ENCODE data around the gene CCDC186.
A peak's percentile ranks its signal among the peaks of the same experiment; 100 is the strongest.

The CCDC186 gene

GRCh38 chr10:114110174-114110972 is 63.6 kb downstream of the CCDC186 start:
- peak; percentile 21 for TF ChIP-seq CTCF (IDR thresholded peaks at IDR 0.05; ENCODE audit: low read depth, low read length)
- no peak overlapping the region for H3K4me3 ChIP-seq (ENCODE audit: low read depth, low read length)
- DNase-seq (ENCODE audit: low read depth, low spot score), result no peak
- in situ Hi-C loops (cut with HindIII; ENCODE audit: low sequenced_read_pairs), result no loop called here

GRCh38 chr10:114103284-114103683 is 70.7 kb downstream of the CCDC186 start:
- TF ChIP-seq CTCF (IDR thresholded peaks at IDR 0.05; ENCODE audit: low read depth, low read length), result peak; percentile 46
- H3K4me3 ChIP-seq (ENCODE audit: low read depth, low read length), result no peak overlapping the region
- in situ Hi-C loops (cut with HindIII; ENCODE audit: low sequenced_read_pairs), result no loop called here
- DNase-seq (ENCODE audit: low read depth, low spot score), result peak; percentile 68

- DNase-seq (ENCODE audit: low read depth, low spot score), result no peak
- TF ChIP-seq CTCF (IDR thresholded peaks at IDR 0.05; ENCODE audit: low read depth, low read length), result no peak
- no peak overlapping the region for H3K4me3 ChIP-seq (ENCODE audit: low read depth, low read length)
- in situ Hi-C loops (cut with HindIII; ENCODE audit: low sequenced_read_pairs), result no loop called here
Observed at GRCh38 chr10:114102256-114102655, 71.7 kb downstream of the CCDC186 start.

- no peak for TF ChIP-seq CTCF (IDR thresholded peaks at IDR 0.05; ENCODE audit: low read depth, low read length)
- in situ Hi-C loops (cut with HindIII; ENCODE audit: low sequenced_read_pairs), result no loop called here
- peak overlapping the region; percentile 35 for H3K4me3 ChIP-seq (ENCODE audit: low read depth, low read length)
- peak; percentile 40 for DNase-seq (ENCODE audit: low read depth, low spot score)
Observed at GRCh38 chr10:114100848-114101741, 72.9 kb downstream of the CCDC186 start.

GRCh38 chr10:114096864-114097263 is 77.1 kb downstream of the CCDC186 start:
- H3K4me3 ChIP-seq (ENCODE audit: low read depth, low read length), result no peak overlapping the region
- in situ Hi-C loops (cut with HindIII; ENCODE audit: low sequenced_read_pairs), result no loop called here
- TF ChIP-seq CTCF (IDR thresholded peaks at IDR 0.05; ENCODE audit: low read depth, low read length), result no peak
- DNase-seq (ENCODE audit: low read depth, low spot score), result no peak

GRCh38 chr10:114095559-114096337 is 78.3 kb downstream of the CCDC186 start:
- no peak overlapping the region for H3K4me3 ChIP-seq (ENCODE audit: low read depth, low read length)
- no peak for TF ChIP-seq CTCF (IDR thresholded peaks at IDR 0.05; ENCODE audit: low read depth, low read length)
- in situ Hi-C loops (cut with HindIII; ENCODE audit: low sequenced_read_pairs), result no loop called here
- no peak for DNase-seq (ENCODE audit: low read depth, low spot score)
